Measurements from ENCODE around the gene TAOK2.
"Not testable (repeated sequence)": the region's sequence is repeated elsewhere in the genome, so short reads cannot be mapped to it uniquely, and the experiment has no call there.

The TAOK2 gene

GRCh38 chr16:29973384-29974246 is at the start of gene TAOK2:
TSS of gene TAOK2 (plus strand) at chr16:29973868. CDS start at chr16:29977773, 3,905 bp downstream.
- peak; percentile 93 to 94 for DNase-seq (ENCODE audit: low read depth in 1 of 2, low spot score in 1 of 2)

GRCh38 chr16:29925105-29925756 is 48.4 kb upstream of the TAOK2 start:
- no peak for DNase-seq (ENCODE audit: low read depth in 1 of 2, low spot score in 1 of 2)

GRCh38 chr16:29925781-29926710 is 47.6 kb upstream of the TAOK2 start, which contains the start of gene KCTD13:
TSS of gene KCTD13 (minus strand) at chr16:29926226. CDS start at chr16:29926033, 193 bp downstream.
- DNase-seq (ENCODE audit: low read depth in 1 of 2, low spot score in 1 of 2) = peak; percentile 85 to 95

GRCh38 chr16:29926711-29927052 is 47.0 kb upstream of the TAOK2 start:
- no peak for DNase-seq (ENCODE audit: low read depth in 1 of 2, low spot score in 1 of 2)

GRCh38 chr16:29927070-29927905 is 46.4 kb upstream of the TAOK2 start:
- no peak for DNase-seq (ENCODE audit: low read depth in 1 of 2, low spot score in 1 of 2)

- DNase-seq (ENCODE audit: low read depth in 1 of 2, low spot score in 1 of 2) = not testable (repeated sequence)
These were observed 41.9 kb upstream of the TAOK2 start for GRCh38 chr16:29931750-29932149.

- DNase-seq (ENCODE audit: low read depth in 1 of 2, low spot score in 1 of 2) = no peak
These were observed 33.0 kb upstream of the TAOK2 start for GRCh38 chr16:29940656-29941055.

GRCh38 chr16:29943846-29944799 is 29.5 kb upstream of the TAOK2 start:
- no peak for DNase-seq (ENCODE audit: low read depth in 1 of 2, low spot score in 1 of 2)

GRCh38 chr16:29947897-29948296 is 25.8 kb upstream of the TAOK2 start:
- no peak for DNase-seq (ENCODE audit: low read depth in 1 of 2, low spot score in 1 of 2)

GRCh38 chr16:29950806-29951461 is 22.7 kb upstream of the TAOK2 start:
- DNase-seq (ENCODE audit: low read depth in 1 of 2, low spot score in 1 of 2) = no peak

- DNase-seq (ENCODE audit: low read depth in 1 of 2, low spot score in 1 of 2) = no peak
These were observed 21.9 kb upstream of the TAOK2 start for GRCh38 chr16:29951625-29952365.

- DNase-seq (ENCODE audit: low read depth in 1 of 2, low spot score in 1 of 2) = no peak
These were observed 14.9 kb upstream of the TAOK2 start for GRCh38 chr16:29958756-29959155.

- DNase-seq (ENCODE audit: low read depth in 1 of 2, low spot score in 1 of 2) = no peak
These were observed 14.4 kb upstream of the TAOK2 start for GRCh38 chr16:29959293-29959692.

GRCh38 chr16:29959821-29960220 is 13.8 kb upstream of the TAOK2 start:
- DNase-seq (ENCODE audit: low read depth in 1 of 2, low spot score in 1 of 2) = not testable (repeated sequence)

GRCh38 chr16:29961127-29961478 is 12.6 kb upstream of the TAOK2 start:
- no peak for DNase-seq (ENCODE audit: low read depth in 1 of 2, low spot score in 1 of 2)

GRCh38 chr16:29961479-29962343 is 12.0 kb upstream of the TAOK2 start, which contains the start of gene TMEM219:
TSS of gene TMEM219 (plus strand) at chr16:29962079. CDS start at chr16:29963144, 1,065 bp downstream.
- DNase-seq (ENCODE audit: low read depth in 1 of 2, low spot score in 1 of 2) = peak; percentile 84 to 95

Measured in activated CD4-positive, alpha-beta T cell treated with anti-CD3 and anti-CD28 coated beads, Interleukin-2, amount 50 U/mL, for 24 hours (primary cell).